Measurements from ENCODE around the gene CNGA2. TPM values are rescaled to one million over a fixed set of nuclear protein-coding genes. Genes with fewer than 3 reads are reported as not detected.

The CNGA2 gene
- polyA plus RNA-seq, 3 donors, result not detected

DNA sequence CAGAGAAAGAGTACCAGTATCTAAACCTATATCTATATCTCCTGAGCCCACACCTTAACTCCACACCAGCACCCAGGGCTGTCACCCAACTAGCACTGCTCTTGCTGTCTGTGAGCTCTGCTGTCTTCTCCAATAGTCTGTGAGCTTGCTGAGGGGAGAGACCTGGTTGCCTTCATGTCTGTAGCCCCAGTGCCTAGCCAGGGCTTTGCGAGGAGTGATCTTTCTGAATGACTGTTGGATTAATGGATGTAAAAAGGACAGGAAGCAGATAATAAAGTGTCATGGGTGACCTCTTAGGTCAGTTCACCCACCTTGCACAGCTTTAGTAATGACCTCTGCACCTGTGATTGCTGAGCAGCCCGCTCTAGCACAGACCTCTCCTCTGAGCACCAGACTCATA lies 30.5 kb downstream of the CNGA2 start:
- H3K36me3 Mint-ChIP-seq, result no peaks in the 10 kb centered on the region
- peak overlapping the region in 2 of 7 donors; percentile 46 to 53 for H3K27ac Mint-ChIP-seq
- H3K4me3 ChIP-seq (replicated peaks in 1 of 3; ENCODE audit: low read depth in 2 of 3, low read length in 3 of 3), result no peak overlapping the region
- H3K79me2 ChIP-seq (ENCODE audit: insufficient read depth, low read length), result no peaks in the 10 kb centered on the region
- H3K27me3 Mint-ChIP-seq (ENCODE audit: low read depth in 3 of 3), result peaks cover 1 to 5% (median 4%) of the 10 kb centered on the region in 3 donors
- intact Hi-C loops (cut with micrococcal nuclease), result no loop called here
- H3K9me3 Mint-ChIP-seq, result peaks cover 0 to 1% (median 0%) of the 10 kb centered on the region in 7 donors
- H2AFZ ChIP-seq (ENCODE audit: insufficient read depth, low read depth, low read length, poor library complexity, severe bottlenecking), result no peak overlapping the region
- TF ChIP-seq, protein P1, sequence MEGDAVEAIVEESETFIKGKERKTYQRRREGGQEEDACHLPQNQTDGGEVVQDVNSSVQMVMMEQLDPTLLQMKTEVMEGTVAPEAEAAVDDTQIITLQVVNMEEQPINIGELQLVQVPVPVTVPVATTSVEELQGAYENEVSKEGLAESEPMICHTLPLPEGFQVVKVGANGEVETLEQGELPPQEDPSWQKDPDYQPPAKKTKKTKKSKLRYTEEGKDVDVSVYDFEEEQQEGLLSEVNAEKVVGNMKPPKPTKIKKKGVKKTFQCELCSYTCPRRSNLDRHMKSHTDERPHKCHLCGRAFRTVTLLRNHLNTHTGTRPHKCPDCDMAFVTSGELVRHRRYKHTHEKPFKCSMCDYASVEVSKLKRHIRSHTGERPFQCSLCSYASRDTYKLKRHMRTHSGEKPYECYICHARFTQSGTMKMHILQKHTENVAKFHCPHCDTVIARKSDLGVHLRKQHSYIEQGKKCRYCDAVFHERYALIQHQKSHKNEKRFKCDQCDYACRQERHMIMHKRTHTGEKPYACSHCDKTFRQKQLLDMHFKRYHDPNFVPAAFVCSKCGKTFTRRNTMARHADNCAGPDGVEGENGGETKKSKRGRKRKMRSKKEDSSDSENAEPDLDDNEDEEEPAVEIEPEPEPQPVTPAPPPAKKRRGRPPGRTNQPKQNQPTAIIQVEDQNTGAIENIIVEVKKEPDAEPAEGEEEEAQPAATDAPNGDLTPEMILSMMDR (IDR thresholded peaks at IDR 0.05), result no peak
- H4K20me1 ChIP-seq (ENCODE audit: insufficient read depth, low read length), result no peaks in the 10 kb centered on the region
- H3K4me2 ChIP-seq (replicated peaks; ENCODE audit: extremely low read depth, low read length, poor library complexity, severe bottlenecking), result no peak overlapping the region
- H3K4me1 ChIP-seq (ENCODE audit: control insufficient read depth in 1 of 2, insufficient read depth in 2 of 2, low read length in 2 of 2), result no peaks in the 10 kb centered on the region
- no CpG with 5 or more reads among the region's 2 CpGs for WGBS (ENCODE audit: insufficient coverage)
- no peak overlapping the region for H3K4me3 Mint-ChIP-seq
- no peaks in the 10 kb centered on the region for H3K4me1 Mint-ChIP-seq
- H3K36me3 ChIP-seq (replicated peaks in 1 of 2; ENCODE audit: control insufficient read depth in 1 of 2, insufficient read depth in 2 of 2, low read length in 2 of 2), result no peaks in the 10 kb centered on the region
- H3K27ac ChIP-seq (ENCODE audit: low read depth in 1 of 2, low read length in 2 of 2), result no peak overlapping the region
- H3K9ac ChIP-seq (ENCODE audit: insufficient read depth, low read length, poor library complexity, severe bottlenecking), result no peak overlapping the region
- DNase-seq, result no peak
- no peaks in the 10 kb centered on the region for H3K9me3 ChIP-seq (replicated peaks in 1 of 2; ENCODE audit: control insufficient read depth in 1 of 2, insufficient read depth in 1 of 2, low read length in 2 of 2)
- no peaks in the 10 kb centered on the region for H3K27me3 ChIP-seq (ENCODE audit: control insufficient read depth in 2 of 2, insufficient read depth in 2 of 2, low read length in 2 of 2)

DNA sequence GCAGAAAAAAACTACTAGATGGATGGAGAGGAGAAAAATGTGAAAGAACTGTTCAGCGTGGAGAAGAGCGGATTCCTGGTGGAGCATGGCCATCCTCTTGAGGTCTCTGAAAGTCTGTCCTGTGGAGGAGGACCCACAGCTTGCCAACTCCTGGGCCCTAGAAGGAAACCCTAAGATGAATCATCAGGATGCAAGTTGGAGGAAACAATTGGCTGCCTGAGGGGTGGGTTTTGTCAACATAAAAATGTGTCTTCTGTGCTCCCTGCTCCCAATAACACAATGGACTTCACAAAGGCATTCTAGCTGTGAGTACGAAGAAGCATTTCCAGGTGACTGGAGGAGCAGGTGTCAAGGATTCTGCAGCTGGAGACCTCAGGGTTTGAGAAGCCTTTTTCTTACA lies 37.2 kb downstream of the CNGA2 start:
- no peaks in the 10 kb centered on the region for H3K4me1 ChIP-seq (ENCODE audit: control insufficient read depth in 1 of 2, insufficient read depth in 2 of 2, low read length in 2 of 2)
- no peak overlapping the region for H3K4me3 Mint-ChIP-seq
- no peaks in the 10 kb centered on the region for H3K36me3 Mint-ChIP-seq
- peaks cover 0 to 2% (median 1%) of the 10 kb centered on the region in 3 donors for H3K27me3 Mint-ChIP-seq (ENCODE audit: low read depth in 3 of 3)
- intact Hi-C loops (cut with micrococcal nuclease), result no loop called here
- no peak for DNase-seq
- no peaks in the 10 kb centered on the region for H3K4me1 Mint-ChIP-seq
- H2AFZ ChIP-seq (ENCODE audit: insufficient read depth, low read depth, low read length, poor library complexity, severe bottlenecking), result no peak overlapping the region
- no peaks in the 10 kb centered on the region for H3K27me3 ChIP-seq (ENCODE audit: control insufficient read depth in 2 of 2, insufficient read depth in 2 of 2, low read length in 2 of 2)
- H3K79me2 ChIP-seq (ENCODE audit: insufficient read depth, low read length), result no peaks in the 10 kb centered on the region
- no peaks in the 10 kb centered on the region for H3K9me3 ChIP-seq (replicated peaks in 1 of 2; ENCODE audit: control insufficient read depth in 1 of 2, insufficient read depth in 1 of 2, low read length in 2 of 2)
- TF ChIP-seq, protein P1 (IDR thresholded peaks at IDR 0.05), result no peak
- H3K4me3 ChIP-seq (replicated peaks in 1 of 3; ENCODE audit: low read depth in 2 of 3, low read length in 3 of 3), result no peak overlapping the region
- H4K20me1 ChIP-seq (ENCODE audit: insufficient read depth, low read length), result no peaks in the 10 kb centered on the region
- no peak overlapping the region for H3K27ac ChIP-seq (ENCODE audit: low read depth in 1 of 2, low read length in 2 of 2)
- no peak overlapping the region for H3K27ac Mint-ChIP-seq
- no CpG with 5 or more reads among the region's 3 CpGs for WGBS (ENCODE audit: insufficient coverage)
- H3K9ac ChIP-seq (ENCODE audit: insufficient read depth, low read length, poor library complexity, severe bottlenecking), result no peak overlapping the region
- no peaks in the 10 kb centered on the region for H3K36me3 ChIP-seq (replicated peaks in 1 of 2; ENCODE audit: control insufficient read depth in 1 of 2, insufficient read depth in 2 of 2, low read length in 2 of 2)
- H3K4me2 ChIP-seq (replicated peaks; ENCODE audit: extremely low read depth, low read length, poor library complexity, severe bottlenecking), result no peak overlapping the region
- peaks cover 0 to 3% (median 0%) of the 10 kb centered on the region in 7 donors for H3K9me3 Mint-ChIP-seq

Data from CD14-positive monocyte (primary cell).